HEK293 (cell line): ENCODE measurements around the gene MAPKAPK5.
A peak's percentile ranks its signal among the peaks of the same experiment; 100 is the strongest.

Experiments used
- CTCF ChIA-PET: fragments of 350-600 bp; formaldehyde crosslinking; extraction: SDS; loops from one replicate; lab custom pipeline; 2021; ENCODE audit warnings: antibody characterized with exemption; lab: Yijun Ruan, JAX
- POLR2A ChIA-PET: fragments of 300-600 bp; formaldehyde crosslinking; extraction: SDS; loops from one replicate; lab custom pipeline; 2020; ENCODE audit warnings: antibody characterized with exemption, inconsistent platforms; lab: Yijun Ruan, JAX
- H3K27ac ChIP-seq: fragments of 200-500 bp; sonication (Bioruptor generic); 2 replicates; pipeline ENCODE4 v1.5.1; 2014; ENCODE audit warnings: low read depth, low read length, control low read depth, inconsistent platforms; ENCODE audit errors: extremely low read depth
- H3K36me3 ChIP-seq, 2 experiments: fragments of 200-500 bp in 1 of 2; sonication (Bioruptor generic) in 1 of 2; 1 replicate in 1 of 2; 2 replicates in 1 of 2; pipeline ENCODE4 v1.5.1; 2014 to 2017; ENCODE audit warnings: inconsistent platforms in 2 of 2, low read length in 2 of 2; ENCODE audit not compliant: control insufficient read depth in 2 of 2, insufficient read depth in 1 of 2
- H3K4me1 ChIP-seq: fragments of 200-500 bp; sonication (Bioruptor generic); 2 replicates; pipeline ENCODE4 v1.5.1; 2014; ENCODE audit warnings: mild to moderate bottlenecking, low read length, inconsistent platforms; ENCODE audit not compliant: control insufficient read depth, insufficient read depth
- H3K4me3 ChIP-seq: 2 replicates; pipeline ENCODE4 v1.5.1; 2011; ENCODE audit warnings: low read depth, mild to moderate bottlenecking, control low read depth, low read length, moderate library complexity
- H3K9me3 ChIP-seq: fragments of 200-500 bp; sonication (Bioruptor generic); 2 replicates; pipeline ENCODE4 v1.5.1; 2014; ENCODE audit warnings: low read depth, low read length, inconsistent platforms; ENCODE audit not compliant: control insufficient read depth, insufficient read depth
- EGR2 ChIP-seq: fragments of 450-650 bp; formaldehyde crosslinking; IDR thresholded peaks from 2 replicates; pipeline ENCODE4 v1.5.1; 2016; ENCODE audit warnings: low read depth, missing biosample characterization, missing genetic modification characterization
- ZFHX2 ChIP-seq: fragments of 450-650 bp; formaldehyde crosslinking; conservative IDR thresholded peaks from 2 replicates; pipeline ENCODE4 v1.5.1; 2016; ENCODE audit warnings: missing biosample characterization, missing genetic modification characterization
- ZNF248 ChIP-seq: fragments of 450-650 bp; formaldehyde crosslinking; IDR thresholded peaks from 2 replicates; pipeline ENCODE4 v1.5.1; 2017; ENCODE audit warnings: missing biosample characterization, missing genetic modification characterization
- ZNF266 ChIP-seq: fragments of 450-650 bp; formaldehyde crosslinking; IDR thresholded peaks from 2 replicates; pipeline ENCODE4 v1.5.1; 2016; ENCODE audit warnings: missing biosample characterization, missing genetic modification characterization, low read depth
- ZNF354C ChIP-seq: fragments of 450-650 bp; formaldehyde crosslinking; IDR thresholded peaks from 2 replicates; pipeline ENCODE4 v1.5.1; 2016; ENCODE audit warnings: missing biosample characterization, missing genetic modification characterization, low read depth, borderline replicate concordance
- ZNF548 ChIP-seq: fragments of 450-650 bp; formaldehyde crosslinking; IDR thresholded peaks from 2 replicates; pipeline ENCODE4 v1.5.1; 2016; ENCODE audit warnings: missing biosample characterization, missing genetic modification characterization
- ZNF660 ChIP-seq: fragments of 450-650 bp; IDR thresholded peaks from 2 replicates; pipeline ENCODE4 v1.5.1; 2018; ENCODE audit warnings: missing biosample characterization, mild to moderate bottlenecking, missing genetic modification characterization
- ZNF701 ChIP-seq: fragments of 450-650 bp; formaldehyde crosslinking; IDR thresholded peaks from 2 replicates; pipeline ENCODE4 v1.5.1; 2016; ENCODE audit warnings: missing biosample characterization, missing genetic modification characterization
- ZNF830 ChIP-seq: fragments of 450-650 bp; IDR thresholded peaks from 2 replicates; pipeline ENCODE4 v1.5.0; 2018; ENCODE audit warnings: missing biosample characterization, missing genetic modification characterization, low read depth, mild to moderate bottlenecking, moderate library complexity
- ZSCAN30 ChIP-seq: fragments of 450-650 bp; IDR thresholded peaks from 2 replicates; pipeline ENCODE4 v1.5.1; 2018; ENCODE audit warnings: missing biosample characterization, mild to moderate bottlenecking, missing genetic modification characterization, moderate library complexity
- TF ChIP-seq, protein P1 (sequence below): fragments of 450-650 bp; formaldehyde crosslinking; IDR thresholded peaks from 2 replicates; pipeline ENCODE4 v1.5.1; 2016; ENCODE audit warnings: missing biosample characterization, missing genetic modification characterization
- TF ChIP-seq, protein P2 (sequence below): fragments of 450-650 bp; formaldehyde crosslinking; IDR thresholded peaks from 2 replicates; pipeline ENCODE4 v1.5.1; 2016; ENCODE audit warnings: missing biosample characterization, missing genetic modification characterization
- TF ChIP-seq, protein P3 (sequence below): fragments of 450-650 bp; formaldehyde crosslinking; IDR thresholded peaks from 2 replicates; pipeline ENCODE4 v1.5.1; 2016; ENCODE audit warnings: missing biosample characterization, missing genetic modification characterization
- TF ChIP-seq, protein P4 (sequence below): fragments of 450-650 bp; formaldehyde crosslinking; conservative IDR thresholded peaks from 2 replicates; pipeline ENCODE4 v1.5.1; 2016; ENCODE audit warnings: low read depth, missing biosample characterization, missing genetic modification characterization

The MAPKAPK5 gene

DNA sequence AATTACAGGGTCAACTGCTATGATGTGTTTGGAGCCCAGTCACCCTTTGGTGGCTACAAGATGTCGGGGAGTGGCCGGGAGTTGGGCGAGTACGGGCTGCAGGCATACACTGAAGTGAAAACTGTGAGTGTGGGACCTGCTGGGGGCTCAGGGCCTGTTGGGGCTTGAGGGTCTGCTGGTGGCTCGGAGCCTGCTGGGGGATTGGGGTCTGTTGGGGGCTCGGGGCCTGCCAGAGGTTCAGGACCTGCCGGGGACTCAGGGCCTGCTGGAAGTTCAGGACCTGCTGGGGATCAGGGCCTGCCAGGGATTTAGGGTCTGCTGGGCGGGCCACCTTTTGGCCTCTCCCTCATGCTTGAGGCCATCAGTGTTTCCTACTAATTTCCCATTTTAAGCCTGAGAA, 38.2 kb upstream of the MAPKAPK5 start (continued):
- TF ChIP-seq, protein P1, sequence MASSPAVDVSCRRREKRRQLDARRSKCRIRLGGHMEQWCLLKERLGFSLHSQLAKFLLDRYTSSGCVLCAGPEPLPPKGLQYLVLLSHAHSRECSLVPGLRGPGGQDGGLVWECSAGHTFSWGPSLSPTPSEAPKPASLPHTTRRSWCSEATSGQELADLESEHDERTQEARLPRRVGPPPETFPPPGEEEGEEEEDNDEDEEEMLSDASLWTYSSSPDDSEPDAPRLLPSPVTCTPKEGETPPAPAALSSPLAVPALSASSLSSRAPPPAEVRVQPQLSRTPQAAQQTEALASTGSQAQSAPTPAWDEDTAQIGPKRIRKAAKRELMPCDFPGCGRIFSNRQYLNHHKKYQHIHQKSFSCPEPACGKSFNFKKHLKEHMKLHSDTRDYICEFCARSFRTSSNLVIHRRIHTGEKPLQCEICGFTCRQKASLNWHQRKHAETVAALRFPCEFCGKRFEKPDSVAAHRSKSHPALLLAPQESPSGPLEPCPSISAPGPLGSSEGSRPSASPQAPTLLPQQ (tag by site-specific recombination), result no peak

GRCh38 chr12:111806304-111806703, 35.7 kb upstream of the MAPKAPK5 start:
- POLR2A ChIA-PET, result no interaction called here

GRCh38 chr12:111807232-111807631, 34.8 kb upstream of the MAPKAPK5 start:
- peaks cover 8 to 47% of the 10 kb centered on the region in 2 experiments; a peak in 2 of 3 replicates for H3K36me3 ChIP-seq
- ChIA-PET POLR2A (no interaction called here), CTCF (interaction anchor here (0.6 kb wide), 1 partner anchor 1153 kb away, joined by 4 read pairs; no protein-coding TSS in a partner anchor)
- no peak for TF ChIP-seq ZNF701 (tag by site-specific recombination)
- TF ChIP-seq ZNF548 (tag by site-specific recombination), result no peak
- no peak for TF ChIP-seq ZSCAN30 (tag by site-specific recombination)
- TF ChIP-seq, protein P2, sequence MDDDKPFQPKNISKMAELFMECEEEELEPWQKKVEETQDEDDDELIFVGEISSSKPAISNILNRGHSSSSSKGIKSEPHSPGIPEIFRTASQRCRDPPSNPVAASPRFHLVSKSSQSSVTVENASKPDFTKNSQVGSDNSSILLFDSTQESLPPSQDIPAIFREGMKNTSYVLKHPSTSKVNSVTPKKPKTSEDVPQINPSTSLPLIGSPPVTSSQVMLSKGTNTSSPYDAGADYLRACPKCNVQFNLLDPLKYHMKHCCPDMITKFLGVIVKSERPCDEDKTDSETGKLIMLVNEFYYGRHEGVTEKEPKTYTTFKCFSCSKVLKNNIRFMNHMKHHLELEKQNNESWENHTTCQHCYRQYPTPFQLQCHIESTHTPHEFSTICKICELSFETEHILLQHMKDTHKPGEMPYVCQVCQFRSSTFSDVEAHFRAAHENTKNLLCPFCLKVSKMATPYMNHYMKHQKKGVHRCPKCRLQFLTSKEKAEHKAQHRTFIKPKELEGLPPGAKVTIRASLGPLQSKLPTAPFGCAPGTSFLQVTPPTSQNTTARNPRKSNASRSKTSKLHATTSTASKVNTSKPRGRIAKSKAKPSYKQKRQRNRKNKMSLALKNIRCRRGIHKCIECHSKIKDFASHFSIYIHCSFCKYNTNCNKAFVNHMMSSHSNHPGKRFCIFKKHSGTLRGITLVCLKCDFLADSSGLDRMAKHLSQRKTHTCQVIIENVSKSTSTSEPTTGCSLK (tag by site-specific recombination), result no peak
- no peak for TF ChIP-seq ZNF266 (tag by site-specific recombination)
- TF ChIP-seq ZFHX2 (tag by site-specific recombination), result peak; percentile 77
- TF ChIP-seq ZNF354C (tag by site-specific recombination), result no peak
- TF ChIP-seq, protein P3, sequence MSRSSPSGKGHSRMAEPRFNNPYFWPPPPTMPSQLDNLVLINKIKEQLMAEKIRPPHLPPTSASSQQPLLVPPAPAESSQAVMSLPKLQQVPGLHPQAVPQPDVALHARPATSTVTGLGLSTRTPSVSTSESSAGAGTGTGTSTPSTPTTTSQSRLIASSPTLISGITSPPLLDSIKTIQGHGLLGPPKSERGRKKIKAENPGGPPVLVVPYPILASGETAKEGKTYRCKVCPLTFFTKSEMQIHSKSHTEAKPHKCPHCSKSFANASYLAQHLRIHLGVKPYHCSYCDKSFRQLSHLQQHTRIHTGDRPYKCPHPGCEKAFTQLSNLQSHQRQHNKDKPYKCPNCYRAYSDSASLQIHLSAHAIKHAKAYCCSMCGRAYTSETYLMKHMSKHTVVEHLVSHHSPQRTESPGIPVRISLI (tag by site-specific recombination), result no peak
- no peak for TF ChIP-seq ZNF830 (tag by site-specific recombination)
- TF ChIP-seq, protein P4, sequence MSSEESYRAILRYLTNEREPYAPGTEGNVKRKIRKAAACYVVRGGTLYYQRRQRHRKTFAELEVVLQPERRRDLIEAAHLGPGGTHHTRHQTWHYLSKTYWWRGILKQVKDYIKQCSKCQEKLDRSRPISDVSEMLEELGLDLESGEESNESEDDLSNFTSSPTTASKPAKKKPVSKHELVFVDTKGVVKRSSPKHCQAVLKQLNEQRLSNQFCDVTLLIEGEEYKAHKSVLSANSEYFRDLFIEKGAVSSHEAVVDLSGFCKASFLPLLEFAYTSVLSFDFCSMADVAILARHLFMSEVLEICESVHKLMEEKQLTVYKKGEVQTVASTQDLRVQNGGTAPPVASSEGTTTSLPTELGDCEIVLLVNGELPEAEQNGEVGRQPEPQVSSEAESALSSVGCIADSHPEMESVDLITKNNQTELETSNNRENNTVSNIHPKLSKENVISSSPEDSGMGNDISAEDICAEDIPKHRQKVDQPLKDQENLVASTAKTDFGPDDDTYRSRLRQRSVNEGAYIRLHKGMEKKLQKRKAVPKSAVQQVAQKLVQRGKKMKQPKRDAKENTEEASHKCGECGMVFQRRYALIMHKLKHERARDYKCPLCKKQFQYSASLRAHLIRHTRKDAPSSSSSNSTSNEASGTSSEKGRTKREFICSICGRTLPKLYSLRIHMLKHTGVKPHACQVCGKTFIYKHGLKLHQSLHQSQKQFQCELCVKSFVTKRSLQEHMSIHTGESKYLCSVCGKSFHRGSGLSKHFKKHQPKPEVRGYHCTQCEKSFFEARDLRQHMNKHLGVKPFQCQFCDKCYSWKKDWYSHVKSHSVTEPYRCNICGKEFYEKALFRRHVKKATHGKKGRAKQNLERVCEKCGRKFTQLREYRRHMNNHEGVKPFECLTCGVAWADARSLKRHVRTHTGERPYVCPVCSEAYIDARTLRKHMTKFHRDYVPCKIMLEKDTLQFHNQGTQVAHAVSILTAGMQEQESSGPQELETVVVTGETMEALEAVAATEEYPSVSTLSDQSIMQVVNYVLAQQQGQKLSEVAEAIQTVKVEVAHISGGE (tag by site-specific recombination), result no peak
- peak; percentile 84 for TF ChIP-seq EGR2
- no peak for TF ChIP-seq ZNF660 (tag by site-specific recombination)
- no peaks in the 10 kb centered on the region for H3K4me1 ChIP-seq
- no peaks in the 10 kb centered on the region for H3K9me3 ChIP-seq
- no peak overlapping the region for H3K27ac ChIP-seq
- H3K4me3 ChIP-seq, result no peak overlapping the region

More at GRCh38 chr12:111806304-111806703, 35.7 kb upstream of the MAPKAPK5 start:
- Histone ChIP-seq H3K36me3 (peaks cover 8 to 55% of the 10 kb centered on the region in 2 experiments; a peak in 2 of 3 replicates), H3K4me3 (no peak overlapping the region), H3K4me1 (no peaks in the 10 kb centered on the region), H3K9me3 (no peaks in the 10 kb centered on the region), H3K27ac (no peak overlapping the region)
- CTCF ChIA-PET, result interaction anchor here (0.8 to 1.5 kb wide), 2 partner anchors 14 to 410 kb away, joined by 5 read pairs; no protein-coding TSS in a partner anchor
- TF ChIP-seq ZNF248, result no peak
